ENCODE data around the gene NOBOX. TPM values are rescaled to one million over a fixed set of nuclear protein-coding genes. Genes with fewer than 3 reads are reported as not detected.
"Not testable (repeated sequence)": the region's sequence is repeated elsewhere in the genome, so short reads cannot be mapped to it uniquely, and the experiment has no call there.

NOBOX gene
- total RNA-seq, 1 donor from 2014 or later = not detected

GRCh38 chr7:144391823-144392255 is 11.7 kb downstream of the NOBOX start:
- intact Hi-C loops (cut with micrococcal nuclease) = loop anchor here (5.0 kb wide), 1 partner anchor 45 kb away; no protein-coding TSS in a partner anchor

GRCh38 chr7:144391014-144391413 is 12.5 kb downstream of the NOBOX start:
- intact Hi-C loops (cut with micrococcal nuclease) = loop anchor here (5.0 kb wide), 1 partner anchor 46 kb away; no protein-coding TSS in a partner anchor

GRCh38 chr7:144390481-144390880 is 13.0 kb downstream of the NOBOX start:
- intact Hi-C loops (cut with micrococcal nuclease) = loop anchor here (5.0 kb wide), 1 partner anchor 47 kb away; no protein-coding TSS in a partner anchor

- intact Hi-C loops (cut with micrococcal nuclease) = no loop called here
Measured at GRCh38 chr7:144388950-144389349, 14.5 kb downstream of the NOBOX start.

- intact Hi-C loops (cut with micrococcal nuclease) = no loop called here
Measured at GRCh38 chr7:144386741-144387140, 16.8 kb downstream of the NOBOX start.

- intact Hi-C loops (cut with micrococcal nuclease) = no loop called here
Measured at GRCh38 chr7:144384555-144385245, 18.8 kb downstream of the NOBOX start.

- intact Hi-C loops (cut with micrococcal nuclease) = no loop called here
Measured at GRCh38 chr7:144384071-144384470, 19.4 kb downstream of the NOBOX start.

GRCh38 chr7:144379776-144380384 is 23.6 kb downstream of the NOBOX start:
- intact Hi-C loops (cut with micrococcal nuclease) = no loop called here

GRCh38 chr7:144378651-144379050 is 24.8 kb downstream of the NOBOX start:
- intact Hi-C loops (cut with micrococcal nuclease) = no loop called here

- intact Hi-C loops (cut with micrococcal nuclease) = not testable (repeated sequence)
Measured at GRCh38 chr7:144369221-144369620, 34.3 kb downstream of the NOBOX start.

GRCh38 chr7:144367250-144367649 is 36.2 kb downstream of the NOBOX start:
- intact Hi-C loops (cut with micrococcal nuclease) = not testable (repeated sequence)

- intact Hi-C loops (cut with micrococcal nuclease) = not testable (repeated sequence)
Measured at GRCh38 chr7:144365523-144365922, 38.0 kb downstream of the NOBOX start.

GRCh38 chr7:144362061-144362460 is 41.4 kb downstream of the NOBOX start:
- intact Hi-C loops (cut with micrococcal nuclease) = not testable (repeated sequence)

GRCh38 chr7:144356860-144357259 is 46.6 kb downstream of the NOBOX start:
- intact Hi-C loops (cut with micrococcal nuclease) = not testable (repeated sequence)

GRCh38 chr7:144356185-144356584 is 47.3 kb downstream of the NOBOX start:
- intact Hi-C loops (cut with micrococcal nuclease) = not testable (repeated sequence)

- intact Hi-C loops (cut with micrococcal nuclease) = not testable (repeated sequence)
Measured at GRCh38 chr7:144355176-144355822, 48.2 kb downstream of the NOBOX start, which contains the start of gene ARHGEF5. Gene ARHGEF5 (plus strand): TSS chr7:144355402. CDS start chr7:144362670, 7,268 bp downstream.

- intact Hi-C loops (cut with micrococcal nuclease) = not testable (repeated sequence)
Measured at GRCh38 chr7:144351667-144352066, 51.8 kb downstream of the NOBOX start.

GRCh38 chr7:144348625-144349024 is 54.9 kb downstream of the NOBOX start:
- intact Hi-C loops (cut with micrococcal nuclease) = not testable (repeated sequence)
